ENCODE results near the gene MAMLD1.
"Not testable (repeated sequence)": the region's sequence is repeated elsewhere in the genome, so short reads cannot be mapped to it uniquely, and the experiment has no call there.

The MAMLD1 gene, protein sequence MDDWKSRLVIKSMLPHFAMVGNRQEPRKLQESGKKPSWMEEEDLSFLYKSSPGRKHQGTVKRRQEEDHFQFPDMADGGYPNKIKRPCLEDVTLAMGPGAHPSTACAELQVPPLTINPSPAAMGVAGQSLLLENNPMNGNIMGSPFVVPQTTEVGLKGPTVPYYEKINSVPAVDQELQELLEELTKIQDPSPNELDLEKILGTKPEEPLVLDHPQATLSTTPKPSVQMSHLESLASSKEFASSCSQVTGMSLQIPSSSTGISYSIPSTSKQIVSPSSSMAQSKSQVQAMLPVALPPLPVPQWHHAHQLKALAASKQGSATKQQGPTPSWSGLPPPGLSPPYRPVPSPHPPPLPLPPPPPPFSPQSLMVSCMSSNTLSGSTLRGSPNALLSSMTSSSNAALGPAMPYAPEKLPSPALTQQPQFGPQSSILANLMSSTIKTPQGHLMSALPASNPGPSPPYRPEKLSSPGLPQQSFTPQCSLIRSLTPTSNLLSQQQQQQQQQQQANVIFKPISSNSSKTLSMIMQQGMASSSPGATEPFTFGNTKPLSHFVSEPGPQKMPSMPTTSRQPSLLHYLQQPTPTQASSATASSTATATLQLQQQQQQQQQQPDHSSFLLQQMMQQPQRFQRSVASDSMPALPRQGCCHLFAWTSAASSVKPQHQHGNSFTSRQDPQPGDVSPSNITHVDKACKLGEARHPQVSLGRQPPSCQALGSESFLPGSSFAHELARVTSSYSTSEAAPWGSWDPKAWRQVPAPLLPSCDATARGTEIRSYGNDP

DNA sequence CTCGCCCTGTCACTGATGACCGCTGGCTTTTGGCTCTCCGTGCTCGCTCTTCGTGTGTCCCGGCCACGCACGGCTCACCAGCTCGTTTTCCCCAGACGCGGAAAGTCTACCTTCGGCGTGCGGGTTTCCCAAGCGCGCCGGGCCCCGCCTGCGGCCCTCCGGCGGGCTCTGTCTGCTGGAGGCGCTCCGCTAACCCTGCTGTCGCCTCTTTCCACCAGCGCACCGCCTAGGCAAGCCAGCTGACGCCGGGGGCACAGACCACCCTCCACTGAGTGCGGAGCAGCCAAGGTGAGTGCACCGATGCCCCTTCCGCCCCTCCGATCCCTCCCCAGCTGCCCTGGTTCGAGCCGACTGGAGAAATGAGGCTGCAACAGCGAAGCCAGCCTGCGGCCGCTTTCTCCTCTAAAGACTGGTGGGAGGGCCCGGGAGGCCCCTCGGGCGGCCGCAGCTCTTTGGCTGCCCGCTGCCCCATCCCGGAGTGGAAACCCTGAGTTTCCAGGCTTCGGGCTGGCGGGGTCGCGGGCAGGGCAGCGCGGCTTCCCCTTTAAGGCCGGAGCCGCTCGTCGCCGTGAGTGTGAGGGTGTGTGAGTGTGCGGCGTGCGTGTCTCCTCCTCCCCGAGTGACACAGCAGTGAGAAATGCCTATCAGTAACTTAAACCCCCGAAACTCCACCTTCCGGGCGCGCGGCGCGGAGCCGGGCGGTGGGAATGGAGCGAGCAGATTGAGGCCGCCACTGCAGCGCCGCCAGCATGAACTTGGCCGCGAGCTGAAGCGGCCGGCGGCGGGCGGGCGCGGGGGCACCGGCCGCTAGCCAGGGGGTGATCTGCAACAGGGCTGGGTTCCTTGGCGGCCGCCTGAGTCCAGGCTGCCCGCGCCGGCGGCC lies at the start of gene MAMLD1:
MAMLD1 (plus strand) TSS at position 719 of the 883 bp plus-strand sequence. CDS start 82,200 bp downstream, outside the sequence.
- no peak for DNase-seq

DNA sequence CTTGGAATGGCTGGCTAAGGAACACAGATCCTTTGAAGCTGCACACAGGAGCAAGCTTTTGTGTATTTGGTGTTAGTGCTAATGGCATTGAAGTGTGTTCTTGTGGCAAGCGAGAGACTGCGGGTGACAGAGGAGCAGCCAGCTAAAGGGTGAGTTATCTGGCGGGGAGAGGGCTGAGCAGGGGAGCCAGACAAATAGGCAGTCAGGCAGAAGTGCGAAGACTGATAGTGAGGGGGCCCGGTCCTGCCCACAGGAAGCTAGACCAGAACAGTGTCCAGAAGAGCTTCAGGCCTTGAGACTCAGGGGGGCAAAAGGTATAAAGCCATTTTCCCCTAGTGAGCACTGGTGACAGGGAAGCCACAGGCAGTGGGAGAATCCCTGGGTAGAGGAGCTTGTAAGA lies 49.6 kb upstream of the MAMLD1 start:
- DNase-seq: no peak

DNA sequence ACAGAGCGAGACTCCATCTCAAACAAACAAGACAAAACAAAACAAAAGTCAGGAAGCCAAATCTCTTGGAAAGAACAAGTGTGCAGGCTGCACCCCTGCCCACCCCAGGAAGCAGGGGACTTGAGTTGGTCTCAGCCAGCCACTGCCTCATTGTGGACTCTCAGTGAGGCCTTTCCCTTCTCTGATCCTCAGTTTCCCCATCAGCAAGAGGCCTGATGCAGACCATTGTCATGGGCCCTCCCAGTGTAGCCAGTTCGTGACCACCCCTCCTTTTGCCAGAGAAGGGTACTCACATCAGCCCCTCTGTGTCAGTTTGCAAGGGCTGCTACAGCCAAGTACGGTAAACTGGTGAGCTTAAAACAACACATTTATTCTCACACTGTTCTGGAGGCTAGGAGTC lies 48.9 kb upstream of the MAMLD1 start:
- no peak for DNase-seq

DNA sequence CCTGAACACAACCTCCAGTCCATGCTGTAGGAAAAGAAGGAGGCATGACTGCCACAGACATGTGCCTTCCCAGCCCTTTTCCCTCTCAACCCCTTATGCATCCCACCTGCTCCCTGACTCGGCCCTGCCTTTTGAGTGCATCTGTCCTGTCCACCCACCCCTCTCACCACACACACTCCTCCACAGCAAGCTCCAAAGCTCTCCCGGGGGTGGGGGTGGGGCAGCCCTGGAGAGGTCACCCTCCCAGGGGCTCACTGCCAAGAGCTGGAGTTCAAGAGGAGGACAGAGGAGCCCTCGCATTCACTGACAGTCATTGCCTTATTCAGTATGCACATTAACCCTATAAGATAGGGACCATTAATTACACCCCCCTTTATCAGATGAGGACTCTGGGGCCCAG lies 46.6 kb upstream of the MAMLD1 start:
- no peak for DNase-seq

DNA sequence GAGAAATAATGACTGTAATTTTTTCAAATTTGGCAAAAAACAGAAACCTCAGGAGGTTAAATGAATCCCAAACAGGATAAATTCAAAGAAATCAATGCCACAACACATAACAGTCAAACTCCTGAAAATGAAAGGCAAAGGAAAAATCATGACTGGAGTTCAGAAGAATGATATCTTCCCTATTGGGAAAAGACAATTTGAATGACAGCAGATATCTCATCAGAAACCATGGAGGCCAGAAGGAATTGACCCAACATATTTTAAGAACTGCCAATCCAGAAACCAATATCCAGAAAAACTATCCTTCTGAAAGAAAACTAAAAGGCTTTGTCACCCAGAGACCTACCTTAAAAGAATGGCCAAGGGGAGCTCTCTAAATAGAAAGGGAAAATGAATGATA lies 40.1 kb upstream of the MAMLD1 start:
- no peak for DNase-seq

DNA sequence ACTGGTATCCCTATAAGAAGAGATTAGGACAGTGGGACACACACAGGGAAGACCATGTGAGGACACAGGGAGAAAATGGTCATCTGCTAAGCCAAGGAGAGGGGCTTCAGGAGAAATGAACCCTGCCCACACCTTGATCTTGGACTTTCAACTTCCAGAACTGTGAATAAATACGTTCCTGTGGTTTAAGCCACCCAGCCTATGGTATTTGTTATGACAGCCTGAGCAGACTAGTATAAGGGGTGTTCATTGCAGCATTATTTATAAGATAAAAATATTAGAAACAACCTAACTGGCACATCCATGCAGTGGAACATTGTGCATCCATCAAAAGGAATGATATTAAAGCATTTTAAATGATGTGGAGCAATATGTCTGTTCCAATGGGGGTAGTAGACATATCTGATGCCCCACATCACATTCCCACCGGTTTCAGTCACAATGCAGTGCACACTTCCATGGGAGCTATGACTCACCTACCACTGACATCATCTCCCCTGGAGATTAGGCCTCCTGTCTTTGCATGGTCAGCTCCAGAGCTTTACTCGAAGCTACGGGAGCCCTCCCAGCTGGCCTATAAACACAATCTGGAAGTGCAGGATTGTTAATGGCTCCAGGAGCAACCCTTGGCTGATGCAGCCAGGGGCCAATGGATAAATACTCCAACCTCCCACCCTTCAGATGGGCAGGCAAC lies 38.9 kb upstream of the MAMLD1 start:
- DNase-seq: no peak

DNA sequence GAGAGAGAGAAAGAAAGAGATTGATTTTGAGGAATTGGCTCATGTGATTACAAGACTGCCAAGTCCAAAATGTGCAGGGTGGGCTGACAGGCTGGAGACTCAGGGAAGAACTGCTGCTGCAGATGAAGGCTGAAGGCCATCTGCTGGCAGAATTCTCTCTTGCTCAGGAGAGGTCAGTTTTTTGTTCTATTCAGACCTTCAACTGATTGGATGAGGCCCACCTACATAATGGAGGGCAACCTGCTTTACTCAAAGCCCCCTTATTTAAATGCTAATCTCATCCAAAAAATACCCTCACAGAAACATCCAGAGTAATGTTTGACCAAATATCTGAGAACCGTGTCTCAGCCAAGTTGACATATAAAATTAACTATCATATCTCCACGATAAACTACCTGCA lies 38.2 kb upstream of the MAMLD1 start:
- no peak for DNase-seq

DNA sequence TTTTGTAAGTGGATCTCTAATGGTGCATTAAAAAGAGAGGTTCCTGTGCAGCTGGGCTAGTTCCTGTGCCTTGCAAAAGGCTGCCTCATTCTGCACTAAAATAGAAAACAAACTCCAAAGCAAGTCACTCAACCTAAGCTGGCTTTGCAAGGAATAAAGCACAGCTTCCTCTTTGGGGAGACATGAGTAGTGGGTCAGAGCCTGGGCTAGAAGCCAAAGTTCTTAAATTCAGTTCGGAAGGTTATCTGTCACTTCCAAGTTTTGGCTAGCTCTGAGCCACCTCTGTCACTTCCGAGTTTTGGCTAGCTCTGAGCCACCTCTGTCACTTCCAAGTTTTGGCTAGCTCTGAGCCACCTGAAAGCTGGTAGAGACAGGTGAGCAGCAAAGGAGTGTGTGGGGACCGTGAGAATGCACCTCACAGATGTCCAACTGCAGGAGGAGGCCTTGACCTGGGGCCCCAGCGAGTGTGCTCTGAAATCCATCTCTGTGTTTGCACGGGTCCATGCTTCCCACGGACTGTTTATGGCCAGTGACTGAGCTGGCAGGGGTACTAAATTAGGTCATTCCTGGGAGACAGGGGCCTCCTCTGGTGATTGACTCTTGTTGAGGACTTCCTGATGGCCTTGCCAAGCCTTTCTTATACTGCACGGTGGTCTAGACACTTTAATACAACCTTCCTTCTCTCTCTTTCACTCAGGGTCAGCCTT lies 36.4 kb upstream of the MAMLD1 start:
- no peak for DNase-seq

DNA sequence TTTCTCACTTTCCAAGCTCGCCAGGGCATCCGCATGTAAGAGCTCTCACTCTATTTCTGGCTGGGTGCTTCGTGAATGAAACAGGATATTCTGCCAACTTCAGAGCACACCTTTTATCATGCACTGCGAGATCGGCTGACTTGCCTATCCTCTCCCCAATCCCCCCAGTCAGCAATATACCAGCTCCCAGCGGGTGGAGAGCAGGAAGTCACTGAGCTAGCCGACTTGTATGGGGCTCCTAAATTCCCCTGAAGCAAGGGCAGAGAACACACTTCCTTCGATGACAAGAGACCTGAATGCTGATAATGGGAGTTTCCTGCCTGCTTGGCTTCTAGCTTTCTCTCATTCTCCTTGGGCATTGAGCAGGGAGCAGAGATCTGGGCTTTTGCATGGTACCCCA lies 33.8 kb upstream of the MAMLD1 start:
- no peak for DNase-seq

DNA sequence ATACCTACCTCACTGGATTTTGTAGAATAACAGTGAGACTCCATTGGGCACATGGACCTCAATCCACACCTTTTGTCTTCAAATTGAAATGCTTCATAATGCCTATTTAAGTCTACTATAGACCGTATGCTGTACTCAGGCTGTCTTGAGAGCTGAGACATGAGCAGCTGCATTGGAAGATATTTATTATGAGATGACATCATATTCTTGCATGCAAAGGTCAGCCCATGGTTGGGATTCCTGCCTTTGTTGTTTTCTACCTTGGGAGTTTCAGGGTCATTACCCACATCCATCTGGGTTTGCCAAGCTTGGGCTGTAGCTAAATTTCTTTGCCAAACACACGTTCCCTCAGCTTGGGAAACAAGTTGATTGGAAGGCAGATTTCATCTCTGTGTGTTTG lies 33.2 kb upstream of the MAMLD1 start:
- DNase-seq: no peak

DNA sequence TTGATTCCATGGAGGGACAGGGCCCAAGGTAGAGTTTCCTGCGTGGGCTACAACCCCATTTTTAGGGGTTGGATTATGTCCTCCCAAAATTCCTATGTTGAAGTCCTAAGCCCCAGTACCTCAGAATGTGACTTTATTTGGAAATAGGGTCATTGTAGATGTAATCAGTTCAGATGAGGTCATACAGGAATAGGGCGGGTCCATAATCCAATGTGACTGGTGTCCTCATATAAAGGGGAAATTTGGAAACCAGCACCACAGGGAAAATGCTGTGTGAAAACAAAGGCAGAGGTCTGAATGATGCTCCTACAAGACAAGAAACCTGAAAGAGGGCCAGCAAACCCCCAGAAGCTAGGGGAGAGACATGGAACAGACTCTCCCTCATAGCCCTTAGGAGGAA lies 31.1 kb upstream of the MAMLD1 start:
- no peak for DNase-seq

DNA sequence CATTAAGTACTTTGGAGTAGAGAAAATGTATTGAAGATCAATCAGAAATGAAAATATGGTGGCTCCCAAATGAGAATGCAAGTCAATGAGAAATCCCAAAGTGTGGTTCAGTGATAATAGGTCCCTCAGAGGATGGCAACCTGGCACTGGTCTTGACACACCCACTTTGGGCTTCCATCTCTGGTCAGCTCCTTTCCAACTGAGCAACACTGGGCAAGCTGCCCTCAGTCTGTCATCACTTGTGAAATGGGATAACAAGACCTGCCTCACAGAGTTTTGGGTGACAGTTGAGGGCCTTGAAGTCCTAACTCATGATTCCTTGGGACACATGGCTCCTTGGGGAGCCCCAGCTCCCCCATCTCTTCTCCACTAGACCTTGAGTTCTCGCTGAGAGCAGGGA lies 29.0 kb upstream of the MAMLD1 start:
- DNase-seq: no peak

DNA sequence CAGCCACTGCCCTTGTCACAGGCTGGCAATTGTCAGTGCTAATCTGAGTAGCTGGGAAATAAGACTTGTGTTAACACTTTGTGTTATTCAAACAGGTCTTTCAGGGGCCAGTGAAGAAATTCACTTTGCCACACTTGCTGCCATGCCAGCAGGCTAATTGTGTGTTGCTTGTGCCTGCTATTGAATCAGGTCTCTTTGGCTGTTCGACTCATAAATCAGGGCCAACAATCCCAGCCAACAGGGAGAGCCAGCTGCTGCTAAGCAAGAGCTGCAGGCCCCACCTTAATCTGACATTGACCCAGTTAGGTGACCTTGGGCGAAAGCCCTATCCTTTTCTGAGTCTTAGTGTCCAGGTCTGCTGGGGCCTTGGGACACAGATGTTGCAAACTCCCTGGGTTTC lies 28.1 kb upstream of the MAMLD1 start:
- DNase-seq: no peak

DNA sequence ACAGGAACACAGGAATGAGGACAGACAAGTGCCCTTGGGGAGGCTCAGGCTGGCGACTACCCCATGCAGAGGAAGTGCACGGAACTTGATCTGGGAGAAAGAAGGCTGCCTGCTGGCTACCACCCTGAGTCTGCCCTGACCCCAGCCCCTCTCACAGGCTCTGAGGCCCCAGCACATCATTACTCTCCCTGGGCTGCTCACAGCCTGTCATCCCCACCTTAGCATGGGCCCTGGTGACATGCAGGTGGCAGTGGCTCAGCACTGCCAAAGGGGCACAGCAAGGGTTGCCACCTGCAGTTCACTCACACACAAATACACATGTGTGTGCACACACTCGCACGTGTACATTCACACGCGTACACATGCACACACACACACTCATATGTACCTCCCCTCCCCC lies 26.1 kb upstream of the MAMLD1 start:
- DNase-seq: no peak

DNA sequence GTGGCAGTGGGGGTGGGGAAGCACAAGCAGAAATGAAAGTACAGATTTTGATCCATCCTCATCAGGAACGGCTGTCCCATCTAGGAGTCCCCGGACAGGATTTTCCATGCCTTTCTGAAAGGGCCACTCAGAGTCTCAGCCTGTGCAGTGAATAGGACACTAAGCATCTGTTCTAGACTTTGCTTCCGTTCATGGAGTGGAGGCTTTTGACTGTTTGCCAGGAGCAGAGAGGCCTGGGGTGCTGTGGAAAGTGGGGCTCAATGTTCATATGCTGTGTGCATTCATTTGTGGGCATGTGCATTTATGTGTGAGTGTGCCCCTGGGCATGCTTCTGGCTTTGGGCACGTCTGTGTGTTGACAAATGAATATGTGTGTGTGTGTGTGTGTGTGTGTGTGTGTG lies 25.6 kb upstream of the MAMLD1 start:
- DNase-seq: no peak

DNA sequence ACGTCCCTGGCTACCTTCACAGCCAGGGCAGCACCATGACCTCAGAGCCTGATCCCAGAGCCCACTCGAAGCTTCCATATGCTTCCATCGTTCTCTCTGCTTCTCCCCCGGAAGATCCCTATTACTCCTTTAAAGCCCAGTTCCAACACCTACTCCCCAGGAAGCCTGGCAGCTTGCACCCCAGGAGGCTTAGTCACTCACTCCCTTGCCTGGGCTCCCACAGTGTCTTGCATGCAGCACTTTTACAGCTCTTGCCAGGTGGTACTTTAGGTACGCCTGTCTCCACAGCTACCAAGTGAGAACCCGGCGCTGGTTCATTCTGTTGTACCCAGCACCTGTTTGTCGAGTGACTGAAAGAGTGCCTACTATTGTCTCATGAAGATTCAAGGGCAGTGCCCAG lies 24.5 kb upstream of the MAMLD1 start:
- DNase-seq: no peak

DNA sequence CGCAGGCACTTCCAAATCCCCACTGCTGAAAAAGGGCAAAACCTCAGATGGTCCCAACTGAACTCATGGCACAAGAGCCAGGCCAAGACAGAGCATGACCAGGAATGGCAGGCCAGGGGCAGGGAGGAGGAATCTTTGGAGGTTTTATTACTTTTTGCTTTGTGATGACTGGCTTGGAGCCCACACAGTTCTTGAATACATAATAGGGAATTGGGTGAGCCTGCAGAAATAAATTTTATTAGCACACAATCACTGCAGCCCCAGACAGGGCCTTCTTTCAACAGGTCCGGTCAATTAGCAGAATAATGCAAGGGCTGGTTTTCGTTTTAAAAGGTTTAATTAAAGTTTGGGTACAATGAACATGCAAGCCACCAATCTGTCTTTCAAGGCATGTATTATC lies 23.4 kb upstream of the MAMLD1 start:
- DNase-seq: no peak

DNA sequence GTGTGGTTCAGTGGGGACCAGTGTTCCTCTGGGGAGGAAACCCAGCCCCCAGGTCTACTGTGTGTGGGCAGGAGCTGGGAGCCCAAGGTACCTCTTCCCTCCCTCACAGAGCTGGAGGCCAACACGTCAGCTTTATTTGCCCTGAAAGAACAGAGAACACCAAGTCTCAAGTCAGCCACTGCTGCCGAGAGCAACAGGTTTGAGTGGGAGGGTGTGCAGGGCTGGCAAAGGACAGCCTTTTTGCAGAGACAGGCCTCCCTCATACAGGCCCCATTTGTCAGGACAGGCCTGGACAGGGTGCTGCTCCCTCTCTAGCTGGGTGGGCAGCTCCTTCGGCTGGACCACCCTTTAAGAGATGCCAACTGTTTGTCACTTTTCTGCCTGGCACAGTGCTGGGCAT lies 22.8 kb upstream of the MAMLD1 start:
- not testable (repeated sequence) for DNase-seq

DNA sequence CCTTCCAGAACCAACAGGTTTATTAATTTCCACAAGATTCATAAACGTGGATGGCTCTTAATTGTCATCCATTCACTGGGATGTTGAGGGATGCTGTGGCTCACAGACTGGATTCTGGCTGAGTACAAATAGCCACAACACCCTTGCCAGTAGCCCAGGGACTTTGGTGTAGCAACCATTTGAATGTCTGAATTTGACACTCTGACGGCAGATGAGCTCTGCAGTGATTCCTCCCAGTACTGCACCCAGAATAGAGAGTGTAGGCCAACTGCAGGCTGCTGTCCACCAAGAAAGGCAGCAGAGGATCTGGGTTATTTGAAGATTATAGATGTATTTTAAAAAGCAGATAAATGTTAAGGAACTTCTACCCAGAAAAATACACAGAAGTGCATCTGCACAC lies 15.6 kb upstream of the MAMLD1 start:
- no peak for DNase-seq

DNA sequence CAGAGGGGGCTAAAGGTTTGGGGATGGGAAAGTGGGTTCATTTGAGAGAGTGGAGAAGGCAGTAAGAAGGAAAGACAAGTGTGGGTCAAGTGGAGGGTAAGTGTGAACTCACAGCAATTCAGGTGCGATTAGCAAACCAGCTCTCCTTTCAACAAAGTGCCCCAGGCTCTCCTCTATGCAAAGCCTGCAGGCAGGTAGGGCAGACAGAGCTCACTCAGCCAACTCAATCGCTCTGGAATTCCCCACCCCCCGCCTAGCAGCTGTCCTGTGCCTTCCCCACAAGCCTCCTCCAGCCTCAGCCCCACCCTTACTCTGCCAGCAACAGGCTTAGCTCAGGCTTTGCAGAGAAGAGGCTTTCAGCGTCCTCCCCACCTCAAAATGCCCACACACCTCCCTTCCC lies 14.8 kb upstream of the MAMLD1 start:
- no peak for DNase-seq

DNA sequence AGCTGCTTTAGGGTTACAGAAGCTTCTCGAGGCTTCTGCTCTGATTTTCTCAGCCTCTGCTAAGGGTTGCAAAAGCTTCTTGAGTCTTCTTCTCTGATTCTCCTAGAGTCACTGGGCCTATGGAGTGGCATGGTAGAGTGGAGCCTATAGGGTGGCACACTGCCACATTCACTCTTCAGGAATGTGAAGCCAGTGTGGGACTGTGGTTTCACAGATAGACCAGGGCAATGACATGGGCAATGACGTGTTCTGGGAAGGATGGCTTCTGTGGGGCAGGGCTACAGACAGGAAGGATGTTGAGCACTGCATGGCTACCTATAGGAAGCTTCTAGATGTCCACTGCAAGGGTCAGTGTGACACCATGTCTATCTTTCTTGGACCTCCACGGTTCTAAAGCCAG lies 11.0 kb upstream of the MAMLD1 start:
- DNase-seq: no peak

DNA sequence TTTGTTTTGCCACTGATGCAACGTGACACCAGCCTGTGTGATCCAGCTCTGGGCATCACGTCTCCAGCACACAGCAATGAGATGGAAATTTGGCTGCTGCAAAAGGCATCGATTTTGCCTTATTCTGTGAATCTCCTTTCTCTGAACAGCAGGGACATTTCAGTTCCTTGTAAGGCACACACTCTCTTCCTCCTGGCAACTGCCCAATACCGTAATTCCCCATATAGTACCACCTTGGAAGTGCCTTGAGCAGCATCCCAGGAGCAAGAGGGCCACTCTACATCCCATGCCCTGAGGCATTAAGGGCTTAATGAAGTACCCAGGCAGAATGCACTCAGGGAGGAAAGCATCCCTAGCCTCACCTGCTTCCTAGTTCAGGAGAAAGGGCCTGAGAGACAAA lies 10.5 kb upstream of the MAMLD1 start:
- DNase-seq: no peak
